Adrenal gland (tissue), 12 donors: Measurements from ENCODE around the gene LY6G6F. TPM values are rescaled to one million over a fixed set of nuclear protein-coding genes. Genes with fewer than 3 reads are reported as not detected.
A peak's percentile ranks its signal among the peaks of the same experiment; 100 is the strongest.

Source experiments
- DNase-seq, 7 donors: peaks; one replicate each; pipeline ENCODE4 v3.0.0-alpha.2; 2019 to 2020
- H3K27ac ChIP-seq, 5 donors: fragments of 200-600 bp; sonication (generic) in 4 of 5; 1 replicate in 3 of 5; 2 replicates in 2 of 5; pipeline versions ENCODE4 v1.5.1 to v1.8.0; 2016 to 2020; ENCODE audit warnings: mild to moderate bottlenecking in 1 of 5
- H3K27me3 ChIP-seq: fragments of 200-600 bp; 2 replicates; pipeline ENCODE4 v1.8.0; 2021
- H3K36me3 ChIP-seq, 2 donors: fragments of 200-600 bp; replicated peaks in 1 of 2; 1 replicate in 1 of 2; 2 replicates in 1 of 2; pipeline versions ENCODE4 v1.5.1 to v1.8.0; 2018 to 2022
- H3K4me1 ChIP-seq, 2 donors: fragments of 200-600 bp; replicated peaks in 1 of 2; 1 replicate in 1 of 2; 2 replicates in 1 of 2; pipeline versions ENCODE4 v1.5.1 to v1.8.0; 2018 to 2021
- H3K4me3 ChIP-seq, 4 donors: fragments of 200-600 bp; sonication (generic) in 3 of 4; one replicate each; pipeline ENCODE4 v1.5.1; 2016 to 2018
- H3K9me3 ChIP-seq, 3 donors: fragments of 200-600 bp; sonication (generic) in 1 of 3; replicated peaks in 1 of 3; 1 replicate in 2 of 3; 2 replicates in 1 of 3; pipeline versions ENCODE4 v1.5.1 to v1.8.0; 2016 to 2021
- CTCF ChIP-seq, 6 experiments: fragments of 450-650 bp in 4 of 6; fragments of 200-600 bp in 2 of 6; sonication (generic) in 1 of 6; IDR thresholded peaks; 1 replicate in 5 of 6; 2 replicates in 1 of 6; pipeline versions ENCODE4 v1.5.1 to v1.8.0; 2016 to 2021; ENCODE audit warnings: antibody characterized with exemption in 6 of 6, mild to moderate bottlenecking in 2 of 6, moderate library complexity in 1 of 6
- POLR2A ChIP-seq, 2 donors: fragments of 450-650 bp; IDR thresholded peaks; one replicate each; pipeline ENCODE4 v1.6.1; 2017; ENCODE audit warnings: antibody characterized with exemption in 2 of 2, mild to moderate bottlenecking in 2 of 2, moderate library complexity in 1 of 2
- WGBS, 4 donors: extraction: QIAGEN DNeasy Blood & Tissue Kit in 2 of 4; methylation state at CpG; one replicate each; pipeline versions ENCODE4 v1.1.5 to v1.1.7; 2013 to 2017; 5-methylcytosine and 5-hydroxymethylcytosine counted together
- intact Hi-C, 2 donors: fragments of 100-400 bp; cut with DNase I; formaldehyde crosslinking; loops; one replicate each; pipeline versions ENCODE4 v1.14.1 to v1.15.0; 2022 to 2023
- polyA plus RNA-seq, 3 donors: library from polyadenylated mRNA; stranded (reverse); fragments of 200-250 nt in 2 of 3; fragments of 350-450 nt in 1 of 3; fragmentation: Illumina TruSeq in 1 of 3; extraction: RNeasy Lipid Tissue Mini Kit (QIAGEN cat#74804) in 1 of 3; gene quantifications; one replicate each; pipeline ENCODE4 v1.2.3, GENCODE V29; 2013 to 2014
- total RNA-seq, 9 donors: library from RNA; depleted of rRNA in 4 of 9; stranded (reverse); fragments of >200 nt in 4 of 9; fragments of 120-200 nt in 1 of 9; fragmentation: NEBNext Ultra II Directional in 1 of 9; extraction: Animal tissue kit (Norgen Biotek cat#: 25700) in 1 of 9; gene quantifications; one replicate each; pipeline versions ENCODE4 v1.1.0 to v1.2.4, GENCODE V29; 2013 to 2023
- donor health status: healthy with polysubstance abuse.
- donor health status: Bipolar disorder and iron deficiency.
- donor health status: DM: yes; HTN: yes; CAD: no.
- donor health status: DM: no; HTN: no; CAD: no.
- donor health status: DM: no; HTN: no; CAD: no.
- donor health status: DM: yes; HTN: yes; CAD: no.

Gene LY6G6F
- total and polyA plus RNA-seq, 12 donors, result 0.44 TPM; not detected in 11

GRCh38 chr6:31721351-31722020 lies 14.8 kb downstream of the LY6G6F start, which contains the start of gene LY6G6C:
Gene LY6G6C (minus strand): TSS chr6:31721746. CDS start chr6:31721679, 67 bp downstream.
- Histone ChIP-seq H3K9me3 (no peaks in the 10 kb centered on the region), H3K4me3 (no peak within 1 kb of the TSS), H3K4me1 (peaks cover 0 to 1% of the 10 kb centered on the region in 2 donors), H3K36me3 (no peaks in the 10 kb centered on the region), H3K27ac (no peak within 1 kb of the TSS), H3K27me3 (no peaks in the 10 kb centered on the region)
- TF ChIP-seq POLR2A (IDR thresholded peaks at IDR 0.05), result no peak
- no peak for TF ChIP-seq CTCF (IDR thresholded peaks at IDR 0.05)
- DNase-seq, result no peak
- intact Hi-C loops, result no loop called here
- WGBS, 4 donors, result 80 to 87% (median 83%) methylated on average over 4 of the region's 4 CpGs

DNA sequence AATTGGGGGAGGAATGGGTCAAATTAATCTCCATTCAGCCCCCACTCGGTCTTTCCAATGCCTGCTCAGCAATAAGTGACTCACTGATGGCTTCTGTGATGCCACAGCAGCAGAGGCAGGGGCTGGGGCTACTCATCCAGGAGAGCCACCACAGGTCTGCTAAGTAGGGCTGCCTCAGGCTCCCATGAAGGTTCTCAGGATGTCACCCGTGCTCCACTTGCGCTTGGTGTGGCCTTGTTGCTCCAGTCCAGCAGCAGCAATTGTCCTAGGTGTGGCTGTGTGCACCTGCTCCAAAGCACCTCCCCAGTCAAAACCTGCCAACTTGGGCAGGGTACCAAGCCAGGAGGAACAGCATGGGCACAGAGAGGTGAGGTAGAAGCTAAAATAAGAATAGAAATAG lies 15.5 kb downstream of the LY6G6F start:
- intact Hi-C loops, result no loop called here

DNA sequence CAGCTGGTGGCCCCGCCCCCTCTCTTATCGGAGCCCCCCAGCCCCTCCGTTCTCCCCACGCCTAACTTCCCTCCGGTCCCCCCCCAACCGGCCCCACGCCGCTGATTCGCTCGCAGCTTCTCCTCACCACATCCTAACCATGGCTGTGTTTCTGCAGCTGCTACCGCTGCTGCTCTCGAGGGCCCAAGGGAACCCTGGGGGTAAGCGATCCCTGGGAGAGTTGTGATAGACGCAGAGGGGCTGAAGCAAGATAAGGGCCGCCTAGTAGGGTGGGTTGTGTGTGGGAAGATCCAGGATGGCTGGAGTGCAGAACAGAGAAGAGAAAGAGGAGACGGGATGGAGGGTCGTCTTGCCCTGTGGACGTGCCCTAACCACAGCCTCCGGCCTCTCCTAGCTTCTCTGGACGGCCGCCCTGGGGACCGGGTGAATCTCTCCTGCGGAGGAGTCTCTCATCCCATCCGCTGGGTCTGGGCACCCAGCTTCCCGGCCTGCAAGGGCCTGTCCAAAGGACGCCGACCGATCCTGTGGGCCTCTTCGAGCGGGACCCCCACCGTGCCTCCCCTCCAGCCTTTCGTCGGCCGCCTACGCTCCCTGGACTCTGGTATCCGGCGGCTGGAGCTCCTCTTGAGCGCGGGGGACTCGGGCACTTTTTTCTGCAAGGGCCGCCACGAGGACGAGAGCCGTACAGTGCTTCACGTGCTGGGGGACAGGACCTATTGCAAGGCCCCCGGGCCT lies 16.7 kb downstream of the LY6G6F start, which contains the start of gene MPIG6B:
Gene MPIG6B (plus strand): TSS at position 129 of the 735 bp plus-strand sequence. CDS start 11 bp downstream, at position 140.
- peak in 1 of 7 donors; percentile 23 for DNase-seq
- Histone ChIP-seq H3K36me3 (no peaks in the 10 kb centered on the region), H3K4me3 (no peak within 1 kb of the TSS), H3K27ac (no peak within 1 kb of the TSS), H3K4me1 (peaks cover 0 to 14% of the 10 kb centered on the region in 2 donors), H3K27me3 (no peaks in the 10 kb centered on the region), H3K9me3 (no peaks in the 10 kb centered on the region)
- 76 to 81% (median 80%) methylated on average over 26 to 46 of the region's 46 CpGs for WGBS, 4 donors
- TF ChIP-seq CTCF (IDR thresholded peaks at IDR 0.05), result no peak
- intact Hi-C loops, result no loop called here

More for the DNA sequence above, 15.5 kb downstream of the LY6G6F start:
- Histone ChIP-seq H3K9me3 (no peaks in the 10 kb centered on the region), H3K36me3 (no peaks in the 10 kb centered on the region), H3K27ac (no peak overlapping the region), H3K4me1 (peaks cover 0 to 8% of the 10 kb centered on the region in 2 donors), H3K27me3 (no peaks in the 10 kb centered on the region), H3K4me3 (no peak overlapping the region)
- 75 to 100% (median 88%) methylated on average over 1 to 3 of the region's 3 CpGs for WGBS, 4 donors
- TF ChIP-seq POLR2A (IDR thresholded peaks at IDR 0.05), result no peak
- no peak for TF ChIP-seq CTCF (IDR thresholded peaks at IDR 0.05)
- DNase-seq, result no peak

- intact Hi-C loops, result no loop called here
These were observed 17.5 kb downstream of the LY6G6F start for GRCh38 chr6:31723980-31724691.

More at GRCh38 chr6:31723980-31724691, 17.5 kb downstream of the LY6G6F start:
- Histone ChIP-seq H3K27ac (no peak overlapping the region), H3K9me3 (no peaks in the 10 kb centered on the region), H3K36me3 (no peaks in the 10 kb centered on the region), H3K4me3 (no peak overlapping the region), H3K27me3 (no peaks in the 10 kb centered on the region), H3K4me1 (peaks cover 6 to 21% of the 10 kb centered on the region in 2 donors)
- WGBS, 4 donors, result 89 to 93% (median 92%) methylated on average over 21 to 25 of the region's 25 CpGs
- no peak for TF ChIP-seq POLR2A (IDR thresholded peaks at IDR 0.05)
- TF ChIP-seq CTCF (IDR thresholded peaks at IDR 0.05), result no peak
- DNase-seq, result no peak
